Lower lobe of right lung (tissue), 2 donors: ENCODE results near the gene RAD51B. TPM values are rescaled to one million over a fixed set of nuclear protein-coding genes. Genes with fewer than 3 reads are reported as not detected.
A peak's percentile ranks its signal among the peaks of the same experiment; 100 is the strongest.
"Not testable (repeated sequence)": the region's sequence is repeated elsewhere in the genome, so short reads cannot be mapped to it uniquely, and the experiment has no call there.

Experiments
- ATAC-seq, 2 donors: fragments of 200-7000 bp; cut with Tn5 transposase; one replicate each; pipeline ENCODE4 v1.9.1; 2020 to 2022; ENCODE audit warnings: mild to moderate bottlenecking in 2 of 2, moderate library complexity in 2 of 2
- DNase-seq: peaks from one replicate; pipeline ENCODE4 v3.0.0-alpha.2; 2020
- H3K27ac ChIP-seq: fragments of 200-600 bp; one replicate; pipeline ENCODE4 v1.8.0; 2022
- H3K27me3 ChIP-seq: fragments of 200-600 bp; one replicate; pipeline ENCODE4 v1.8.0; 2022; ENCODE audit warnings: low read depth
- H3K36me3 ChIP-seq: fragments of 200-600 bp; one replicate; pipeline ENCODE4 v1.8.0; 2022; ENCODE audit warnings: mild to moderate bottlenecking
- H3K4me1 ChIP-seq: fragments of 200-600 bp; one replicate; pipeline ENCODE4 v1.8.0; 2022
- H3K4me3 ChIP-seq: fragments of 200-600 bp; one replicate; pipeline ENCODE4 v1.8.0; 2022; ENCODE audit warnings: mild to moderate bottlenecking
- H3K9me3 ChIP-seq: fragments of 200-600 bp; one replicate; pipeline ENCODE4 v1.8.0; 2022
- intact Hi-C: fragments of 100-400 bp; cut with DNase I; formaldehyde crosslinking; loops from one replicate; pipeline ENCODE4 v1.11.0; 2022
- total RNA-seq: library from RNA; stranded (reverse); fragmentation: NEBNext Ultra II Directional; extraction: Animal tissue kit (Norgen Biotek cat#: 25700); gene quantifications from one replicate; pipeline ENCODE4 v1.2.1, GENCODE V29; 2021
- TF ChIP-seq, protein P1 (sequence below): fragments of 200-600 bp; IDR thresholded peaks from one replicate; pipeline ENCODE4 v1.8.0; 2022; ENCODE audit warnings: antibody characterized with exemption, mild to moderate bottlenecking
- donor health status: DM: no; HTN: yes; CAD: no; lungs with severe emphysema.

RAD51B gene
- total RNA-seq, 1 donor from 2014 or later: 22.2 TPM

DNA sequence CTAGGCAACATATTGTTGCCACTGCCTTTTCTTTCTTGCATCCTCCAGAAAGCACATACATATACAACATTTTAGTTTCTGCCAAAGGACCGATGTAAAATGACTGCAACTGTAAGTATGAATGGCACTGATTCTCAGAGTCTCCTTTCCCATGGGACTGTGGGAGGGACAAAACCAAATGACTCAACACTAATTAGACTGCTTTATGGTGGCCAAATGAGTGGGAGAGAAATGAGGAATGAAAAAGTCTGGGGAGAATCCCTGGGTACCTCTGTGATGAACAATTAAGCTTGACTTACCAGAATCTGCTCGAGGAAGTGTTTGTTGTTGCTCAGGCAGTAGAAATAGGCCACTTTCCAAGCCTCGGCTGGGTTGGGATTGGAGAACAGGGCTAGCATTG lies 13.3 kb upstream of the RAD51B start:
- no peak for DNase-seq
- no peak overlapping the region for H3K4me3 ChIP-seq
- H3K27ac ChIP-seq: no peak overlapping the region
- no peaks in the 10 kb centered on the region for H3K27me3 ChIP-seq
- intact Hi-C loops: no loop called here
- no peak for ATAC-seq
- peaks cover 100% of the 10 kb centered on the region for H3K36me3 ChIP-seq
- TF ChIP-seq, protein P1, sequence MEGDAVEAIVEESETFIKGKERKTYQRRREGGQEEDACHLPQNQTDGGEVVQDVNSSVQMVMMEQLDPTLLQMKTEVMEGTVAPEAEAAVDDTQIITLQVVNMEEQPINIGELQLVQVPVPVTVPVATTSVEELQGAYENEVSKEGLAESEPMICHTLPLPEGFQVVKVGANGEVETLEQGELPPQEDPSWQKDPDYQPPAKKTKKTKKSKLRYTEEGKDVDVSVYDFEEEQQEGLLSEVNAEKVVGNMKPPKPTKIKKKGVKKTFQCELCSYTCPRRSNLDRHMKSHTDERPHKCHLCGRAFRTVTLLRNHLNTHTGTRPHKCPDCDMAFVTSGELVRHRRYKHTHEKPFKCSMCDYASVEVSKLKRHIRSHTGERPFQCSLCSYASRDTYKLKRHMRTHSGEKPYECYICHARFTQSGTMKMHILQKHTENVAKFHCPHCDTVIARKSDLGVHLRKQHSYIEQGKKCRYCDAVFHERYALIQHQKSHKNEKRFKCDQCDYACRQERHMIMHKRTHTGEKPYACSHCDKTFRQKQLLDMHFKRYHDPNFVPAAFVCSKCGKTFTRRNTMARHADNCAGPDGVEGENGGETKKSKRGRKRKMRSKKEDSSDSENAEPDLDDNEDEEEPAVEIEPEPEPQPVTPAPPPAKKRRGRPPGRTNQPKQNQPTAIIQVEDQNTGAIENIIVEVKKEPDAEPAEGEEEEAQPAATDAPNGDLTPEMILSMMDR: no peak
- no peaks in the 10 kb centered on the region for H3K4me1 ChIP-seq
- no peaks in the 10 kb centered on the region for H3K9me3 ChIP-seq

DNA sequence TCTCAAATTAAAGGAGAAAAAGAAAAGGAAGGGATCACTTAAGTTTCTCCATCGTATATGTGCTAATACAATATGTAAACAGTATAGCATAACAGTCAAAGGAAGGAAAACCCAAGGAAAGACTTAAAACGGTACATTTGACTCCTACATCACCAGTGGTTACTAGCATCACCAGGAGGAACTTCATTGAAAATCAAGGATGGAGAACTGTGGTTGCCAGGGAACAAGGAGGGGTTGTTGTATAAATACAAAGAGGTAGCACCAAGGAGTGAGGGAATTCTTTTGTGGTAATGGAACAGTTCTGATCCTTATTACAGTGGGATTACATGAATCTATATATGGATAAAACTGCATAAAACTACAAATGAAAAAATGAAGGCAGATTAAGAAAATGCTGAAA lies 4.8 kb upstream of the RAD51B start:
- ATAC-seq (no peak), DNase-seq (no peak)
- H3K27me3 ChIP-seq: no peaks in the 10 kb centered on the region
- peaks cover 27% of the 10 kb centered on the region for H3K4me1 ChIP-seq
- H3K36me3 ChIP-seq: peaks cover 40% of the 10 kb centered on the region
- TF ChIP-seq, protein P1: no peak
- H3K9me3 ChIP-seq: no peaks in the 10 kb centered on the region
- H3K27ac ChIP-seq: no peak overlapping the region
- H3K4me3 ChIP-seq: peak overlapping the region; percentile 83
- intact Hi-C loops: no loop called here

DNA sequence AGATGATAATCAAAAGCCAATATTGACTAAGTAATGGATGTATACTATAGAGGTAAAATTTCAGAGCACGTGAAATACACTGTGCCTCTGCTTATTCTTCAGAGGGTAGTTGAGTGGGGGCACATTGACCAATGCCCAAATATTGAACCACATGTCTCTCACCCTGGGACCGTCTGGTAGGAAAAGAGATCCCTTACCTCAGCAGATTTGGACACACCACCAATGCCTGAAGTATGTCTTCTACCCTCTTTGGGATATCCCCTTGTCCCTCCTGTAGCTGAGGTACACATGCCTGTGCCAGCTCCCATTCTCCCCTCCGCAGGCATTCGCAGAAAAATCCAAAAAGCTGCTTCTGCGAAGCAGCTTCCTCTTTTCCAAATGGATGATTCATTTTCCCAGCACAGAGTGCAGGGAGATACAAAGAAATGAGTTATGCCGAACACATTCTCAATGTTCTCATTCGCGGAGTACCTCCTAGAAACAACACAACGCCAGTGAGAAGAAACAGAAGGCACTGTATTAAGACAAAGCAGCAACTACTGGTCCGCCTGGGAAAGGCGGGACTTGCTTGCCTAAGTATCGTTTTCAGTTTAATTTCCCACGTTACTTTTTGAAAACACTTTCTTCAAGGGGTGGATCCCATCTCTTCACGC lies 3.9 kb upstream of the RAD51B start:
- H3K27me3 ChIP-seq: no peaks in the 10 kb centered on the region
- peak overlapping the region; percentile 87 for H3K27ac ChIP-seq
- ATAC-seq: no peak

DNA sequence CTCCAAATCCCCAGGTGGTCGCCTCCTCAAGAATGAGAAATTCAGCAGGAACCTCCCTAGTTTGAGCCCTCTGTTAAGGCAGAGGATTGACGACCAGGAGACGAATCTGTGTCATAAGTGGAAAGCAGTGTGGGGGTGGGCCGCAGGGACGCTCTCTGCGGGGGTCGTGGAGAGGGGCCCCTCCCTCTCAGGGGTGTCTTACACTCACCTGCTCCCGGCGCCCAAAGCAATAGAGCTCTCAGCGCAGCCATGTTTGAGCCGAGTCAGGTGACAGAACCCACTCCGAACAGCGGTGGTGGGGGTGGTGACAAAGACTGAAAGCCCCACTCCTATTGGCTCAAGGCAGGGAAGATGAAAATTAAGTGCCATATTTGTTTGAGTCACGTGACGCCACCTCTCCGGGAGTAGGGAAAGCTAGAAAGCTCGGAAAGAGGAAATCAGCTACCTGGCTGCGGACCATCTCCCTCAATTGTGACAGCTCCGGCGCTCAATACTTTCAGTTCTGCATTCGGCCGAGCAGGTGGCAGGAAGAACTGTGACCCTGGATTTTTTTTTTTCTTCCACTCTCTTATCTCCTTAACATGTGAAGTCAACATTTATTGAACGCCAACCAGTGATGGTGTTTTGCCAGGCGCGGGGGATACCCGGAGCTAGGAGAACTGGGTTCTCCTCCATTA lies 3.1 kb upstream of the RAD51B start, which contains the start of gene ZFYVE26:
Gene ZFYVE26 (minus strand): TSS at position 265 of the 677 bp plus-strand sequence. CDS start 627 bp downstream, outside the sequence.
- intact Hi-C loops: no loop called here
- H3K4me3 ChIP-seq: peak within 1 kb of the TSS; percentile 83
- H3K9me3 ChIP-seq: no peaks in the 10 kb centered on the region
- ATAC-seq (peak; percentile 95 to 96), DNase-seq (peak; percentile 92)
- peaks cover 42% of the 10 kb centered on the region for H3K4me1 ChIP-seq
- peak within 1 kb of the TSS; percentile 87 for H3K27ac ChIP-seq
- TF ChIP-seq, protein P1: no peak
- no peaks in the 10 kb centered on the region for H3K27me3 ChIP-seq
- peaks cover 26% of the 10 kb centered on the region for H3K36me3 ChIP-seq

More for the DNA sequence above, 3.9 kb upstream of the RAD51B start:
- TF ChIP-seq, protein P1: no peak
- peaks cover 32% of the 10 kb centered on the region for H3K36me3 ChIP-seq
- H3K9me3 ChIP-seq: no peaks in the 10 kb centered on the region
- peak overlapping the region; percentile 83 for H3K4me3 ChIP-seq
- H3K4me1 ChIP-seq: peaks cover 34% of the 10 kb centered on the region
- no peak for DNase-seq
- intact Hi-C loops: no loop called here

DNA sequence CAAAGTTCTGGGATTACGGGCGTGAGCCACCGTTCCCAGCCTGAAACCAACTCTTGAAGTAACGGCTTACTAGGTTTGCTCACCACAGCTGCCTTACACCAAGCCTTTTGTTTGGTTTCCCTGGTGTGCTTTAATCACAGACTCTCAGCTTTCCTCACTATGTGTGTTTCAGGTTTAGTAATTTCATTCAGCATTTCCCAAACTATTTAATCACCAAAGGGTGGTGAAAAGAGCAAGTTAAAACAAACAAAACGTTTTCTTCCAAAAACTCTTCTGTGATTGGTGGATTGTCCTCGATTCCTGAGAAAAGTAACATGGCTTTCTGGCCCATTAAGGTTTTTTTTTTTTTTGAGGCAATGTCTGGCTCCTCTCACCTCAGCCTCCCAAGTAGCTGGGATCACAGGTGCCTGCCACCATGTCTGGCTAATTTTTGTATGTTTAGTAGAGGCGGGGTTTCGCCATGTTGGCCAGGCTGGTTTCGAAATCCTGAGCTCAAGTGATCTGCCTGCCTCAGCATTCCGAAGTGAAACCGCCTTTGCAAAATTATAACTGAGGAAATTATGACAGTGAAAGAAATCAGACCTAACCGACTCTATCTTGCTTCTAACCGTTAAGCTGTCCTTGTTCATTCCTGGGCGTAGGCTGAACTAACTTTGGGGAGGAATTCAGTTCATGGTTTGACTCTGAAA lies 1.7 kb upstream of the RAD51B start:
- DNase-seq: no peak
- intact Hi-C loops: no loop called here
- Histone ChIP-seq H3K9me3 (no peaks in the 10 kb centered on the region), H3K4me1 (peaks cover 42% of the 10 kb centered on the region), H3K4me3 (no peak overlapping the region), H3K27ac (no peak overlapping the region), H3K36me3 (peaks cover 15% of the 10 kb centered on the region), H3K27me3 (no peaks in the 10 kb centered on the region)
- no peak for ATAC-seq
- TF ChIP-seq, protein P1: no peak

DNA sequence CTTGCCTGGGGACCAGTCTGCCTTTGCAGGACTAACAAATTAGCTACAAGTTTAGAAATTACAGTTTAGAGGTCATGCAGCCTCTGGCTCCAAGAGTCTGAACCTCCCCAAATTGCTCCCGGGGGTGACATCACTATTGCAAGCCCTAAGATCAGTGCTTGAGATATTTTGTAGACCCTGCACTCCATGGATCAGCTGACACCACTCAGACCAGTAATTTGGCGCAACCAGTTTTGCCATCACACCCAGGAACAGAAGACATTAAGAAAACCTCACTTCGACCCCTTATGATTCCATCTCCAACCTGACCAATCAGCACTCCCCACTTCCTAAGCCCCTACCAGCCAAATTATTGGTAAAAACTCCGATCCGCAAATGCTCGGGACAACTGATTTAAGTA lies 1.1 kb upstream of the RAD51B start:
- H3K36me3 ChIP-seq, H3K9me3 ChIP-seq, DNase-seq, H3K27me3 ChIP-seq, H3K4me3 ChIP-seq, ATAC-seq, intact Hi-C loops, H3K27ac ChIP-seq: not testable (repeated sequence)
- H3K4me1 ChIP-seq: peaks cover 42% of the 10 kb centered on the region
